ENCODE data around the gene HS3ST1.
A peak's percentile ranks its signal among the peaks of the same experiment; 100 is the strongest.

Gene HS3ST1

DNA sequence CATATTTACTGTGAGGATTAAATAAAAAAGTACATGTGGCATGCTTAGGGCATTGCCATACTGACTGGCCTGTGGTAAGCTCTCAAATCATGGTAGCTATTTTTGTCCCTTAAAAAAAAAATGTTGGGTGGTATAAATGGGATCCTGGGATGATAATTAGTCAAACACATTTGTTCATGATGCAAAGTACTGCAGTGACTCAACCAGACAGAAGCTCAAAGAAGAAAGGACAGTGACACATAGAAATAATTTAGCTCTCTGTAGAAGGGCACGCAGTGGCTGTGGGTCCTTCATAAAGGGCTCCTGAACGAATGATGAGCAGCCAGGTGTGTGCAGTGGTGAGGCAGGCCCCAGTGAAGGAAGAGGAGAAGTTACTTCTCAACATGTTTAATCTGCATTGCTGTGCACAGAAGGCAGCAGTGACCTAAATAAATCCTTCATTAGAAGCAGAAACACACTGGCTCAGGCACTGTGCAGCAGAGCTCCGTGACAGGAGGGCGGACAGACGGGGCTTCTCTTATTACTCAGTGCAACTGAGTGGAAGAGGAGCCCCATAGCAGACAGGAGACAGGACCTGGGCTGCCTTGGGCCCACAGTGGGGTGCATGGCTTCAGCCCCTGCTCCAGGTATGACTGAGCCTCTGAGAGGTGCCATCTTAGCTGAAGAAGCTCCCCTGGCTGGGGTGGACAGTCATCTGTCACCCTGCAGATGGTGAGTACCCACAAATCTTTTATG, 20.3 kb downstream of the HS3ST1 start:
- no peak overlapping the region for H2AFZ ChIP-seq (ENCODE audit: insufficient read depth, low read length, poor library complexity)
- no peak overlapping the region for H3K18ac ChIP-seq (ENCODE audit: low read length)
- H3K4me1 ChIP-seq (ENCODE audit: control insufficient read depth in 1 of 2, insufficient read depth in 2 of 2, low read length in 2 of 2): no peaks in the 10 kb centered on the region
- H3K4me3 ChIP-seq (ENCODE audit: low read depth, low read length): no peak overlapping the region
- no peak for DNase-seq
- no peak overlapping the region for H4K91ac ChIP-seq (ENCODE audit: low read depth, low read length)
- H3K4me2 ChIP-seq (ENCODE audit: low read length): no peak overlapping the region
- no peak overlapping the region for H2AK5ac ChIP-seq (ENCODE audit: low read length)
- no peak overlapping the region for H2BK12ac ChIP-seq (ENCODE audit: low read length)
- H3K79me2 ChIP-seq (ENCODE audit: control insufficient read depth, insufficient read depth, low read length, poor library complexity): no peaks in the 10 kb centered on the region
- no peak overlapping the region for H4K8ac ChIP-seq (ENCODE audit: low read depth, low read length)
- H3K9me3 ChIP-seq (ENCODE audit: insufficient read depth, low read depth, low read length): no peaks in the 10 kb centered on the region
- H3K14ac ChIP-seq (ENCODE audit: low read length): no peak overlapping the region
- no peaks in the 10 kb centered on the region for H3K27me3 ChIP-seq (ENCODE audit: insufficient read depth, low read length)
- H3K23ac ChIP-seq (ENCODE audit: low read length): no peak overlapping the region
- no CpG with 5 or more reads among the region's 5 CpGs for WGBS (ENCODE audit: extremely low coverage, insufficient coverage, insufficient read length)
- H3K79me1 ChIP-seq (ENCODE audit: low read length): no peaks in the 10 kb centered on the region
- H2BK5ac ChIP-seq (ENCODE audit: low read depth, low read length, poor library complexity): no peak overlapping the region
- H3K4ac ChIP-seq (ENCODE audit: low read depth, low read length): no peak overlapping the region
- H3K27ac ChIP-seq (ENCODE audit: low read depth, low read length): no peak overlapping the region
- no peak overlapping the region for H3K9ac ChIP-seq (ENCODE audit: low read length)
- H3K36me3 ChIP-seq (ENCODE audit: control insufficient read depth in 1 of 2, insufficient read depth in 2 of 2, low read length in 2 of 2): no peaks in the 10 kb centered on the region
- no peak overlapping the region for H4K12ac ChIP-seq (ENCODE audit: low read depth, low read length)
- no peak overlapping the region for H2BK120ac ChIP-seq (ENCODE audit: insufficient read depth, low read length, poor library complexity)

DNA sequence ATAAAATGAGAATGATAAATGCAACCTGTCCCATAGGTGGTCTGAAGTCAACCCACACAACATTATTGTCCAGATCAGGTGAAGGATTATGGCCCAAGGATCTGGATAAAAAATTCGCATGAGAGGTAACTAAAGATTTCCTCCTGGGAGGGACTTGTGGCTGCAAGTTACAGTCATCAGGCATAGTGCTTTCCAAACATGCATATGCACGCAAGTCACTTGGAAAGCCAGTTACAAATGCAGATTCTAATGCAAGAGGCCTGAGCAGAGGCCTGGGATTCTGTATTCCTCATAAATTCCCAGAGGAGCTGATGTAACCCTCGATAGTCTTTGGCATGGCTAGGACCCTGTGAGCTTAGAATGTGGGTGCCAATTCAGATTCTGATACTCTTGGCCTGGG, 21.1 kb downstream of the HS3ST1 start:
- H3K4me3 ChIP-seq (ENCODE audit: low read depth, low read length): no peak overlapping the region
- no peak overlapping the region for H2AFZ ChIP-seq (ENCODE audit: insufficient read depth, low read length, poor library complexity)
- no peak for DNase-seq
- H3K27me3 ChIP-seq (ENCODE audit: insufficient read depth, low read length): no peaks in the 10 kb centered on the region
- no peaks in the 10 kb centered on the region for H3K4me1 ChIP-seq (ENCODE audit: control insufficient read depth in 1 of 2, insufficient read depth in 2 of 2, low read length in 2 of 2)
- H3K14ac ChIP-seq (ENCODE audit: low read length): no peak overlapping the region
- no peak overlapping the region for H3K4me2 ChIP-seq (ENCODE audit: low read length)
- H4K8ac ChIP-seq (ENCODE audit: low read depth, low read length): no peak overlapping the region
- H2BK120ac ChIP-seq (ENCODE audit: insufficient read depth, low read length, poor library complexity): no peak overlapping the region
- H3K18ac ChIP-seq (ENCODE audit: low read length): no peak overlapping the region
- no peak overlapping the region for H3K27ac ChIP-seq (ENCODE audit: low read depth, low read length)
- no peak overlapping the region for H2BK5ac ChIP-seq (ENCODE audit: low read depth, low read length, poor library complexity)
- H3K9ac ChIP-seq (ENCODE audit: low read length): no peak overlapping the region
- no peak overlapping the region for H3K23ac ChIP-seq (ENCODE audit: low read length)
- no peaks in the 10 kb centered on the region for H3K36me3 ChIP-seq (ENCODE audit: control insufficient read depth in 1 of 2, insufficient read depth in 2 of 2, low read length in 2 of 2)
- no peak overlapping the region for H4K91ac ChIP-seq (ENCODE audit: low read depth, low read length)
- no peak overlapping the region for H4K12ac ChIP-seq (ENCODE audit: low read depth, low read length)
- H3K79me1 ChIP-seq (ENCODE audit: low read length): no peaks in the 10 kb centered on the region
- no peaks in the 10 kb centered on the region for H3K9me3 ChIP-seq (ENCODE audit: insufficient read depth, low read depth, low read length)
- H3K79me2 ChIP-seq (ENCODE audit: control insufficient read depth, insufficient read depth, low read length, poor library complexity): no peaks in the 10 kb centered on the region
- WGBS (ENCODE audit: extremely low coverage, insufficient coverage, insufficient read length): no CpG with 5 or more reads among the region's 3 CpGs
- H2BK12ac ChIP-seq (ENCODE audit: low read length): no peak overlapping the region
- H3K4ac ChIP-seq (ENCODE audit: low read depth, low read length): no peak overlapping the region
- H2AK5ac ChIP-seq (ENCODE audit: low read length): no peak overlapping the region

- H3K27ac ChIP-seq (ENCODE audit: low read depth, low read length): no peak overlapping the region
- no peak overlapping the region for H2BK5ac ChIP-seq (ENCODE audit: low read depth, low read length, poor library complexity)
- H4K12ac ChIP-seq (ENCODE audit: low read depth, low read length): no peak overlapping the region
- H2AK5ac ChIP-seq (ENCODE audit: low read length): no peak overlapping the region
- DNase-seq: no peak
- no peak overlapping the region for H3K4me2 ChIP-seq (ENCODE audit: low read length)
- H3K4me3 ChIP-seq (ENCODE audit: low read depth, low read length): no peak overlapping the region
- WGBS (ENCODE audit: extremely low coverage, insufficient coverage, insufficient read length): no CpG with 5 or more reads among the region's 2 CpGs
- no peak overlapping the region for H2BK12ac ChIP-seq (ENCODE audit: low read length)
- H3K4ac ChIP-seq (ENCODE audit: low read depth, low read length): no peak overlapping the region
- no peak overlapping the region for H2AFZ ChIP-seq (ENCODE audit: insufficient read depth, low read length, poor library complexity)
- no peak overlapping the region for H3K18ac ChIP-seq (ENCODE audit: low read length)
- H4K91ac ChIP-seq (ENCODE audit: low read depth, low read length): no peak overlapping the region
- no peak overlapping the region for H3K14ac ChIP-seq (ENCODE audit: low read length)
- no peak overlapping the region for H3K9ac ChIP-seq (ENCODE audit: low read length)
- no peak overlapping the region for H2BK120ac ChIP-seq (ENCODE audit: insufficient read depth, low read length, poor library complexity)
- H3K27me3 ChIP-seq (ENCODE audit: insufficient read depth, low read length): no peaks in the 10 kb centered on the region
- H3K23ac ChIP-seq (ENCODE audit: low read length): no peak overlapping the region
- H3K36me3 ChIP-seq (ENCODE audit: control insufficient read depth in 1 of 2, insufficient read depth in 2 of 2, low read length in 2 of 2): peaks cover 0 to 3% of the 10 kb centered on the region in 2 experiments
- H3K9me3 ChIP-seq (ENCODE audit: insufficient read depth, low read depth, low read length): no peaks in the 10 kb centered on the region
- H3K79me1 ChIP-seq (ENCODE audit: low read length): no peaks in the 10 kb centered on the region
- H4K8ac ChIP-seq (ENCODE audit: low read depth, low read length): no peak overlapping the region
- H3K4me1 ChIP-seq (ENCODE audit: control insufficient read depth in 1 of 2, insufficient read depth in 2 of 2, low read length in 2 of 2): no peaks in the 10 kb centered on the region
- no peaks in the 10 kb centered on the region for H3K79me2 ChIP-seq (ENCODE audit: control insufficient read depth, insufficient read depth, low read length, poor library complexity)
Observed at GRCh38 chr4:11404431-11404830, 24.3 kb downstream of the HS3ST1 start.

GRCh38 chr4:11402192-11402591, 26.5 kb downstream of the HS3ST1 start:
- no peak overlapping the region for H4K91ac ChIP-seq (ENCODE audit: low read depth, low read length)
- H2BK5ac ChIP-seq (ENCODE audit: low read depth, low read length, poor library complexity): no peak overlapping the region
- H3K14ac ChIP-seq (ENCODE audit: low read length): no peak overlapping the region
- no peak overlapping the region for H4K8ac ChIP-seq (ENCODE audit: low read depth, low read length)
- no peaks in the 10 kb centered on the region for H3K4me1 ChIP-seq (ENCODE audit: control insufficient read depth in 1 of 2, insufficient read depth in 2 of 2, low read length in 2 of 2)
- H3K27ac ChIP-seq (ENCODE audit: low read depth, low read length): no peak overlapping the region
- no peak overlapping the region for H2AFZ ChIP-seq (ENCODE audit: insufficient read depth, low read length, poor library complexity)
- no peak overlapping the region for H3K9ac ChIP-seq (ENCODE audit: low read length)
- H3K79me2 ChIP-seq (ENCODE audit: control insufficient read depth, insufficient read depth, low read length, poor library complexity): no peaks in the 10 kb centered on the region
- no peak overlapping the region for H3K4ac ChIP-seq (ENCODE audit: low read depth, low read length)
- no peak overlapping the region for H3K4me3 ChIP-seq (ENCODE audit: low read depth, low read length)
- H3K18ac ChIP-seq (ENCODE audit: low read length): no peak overlapping the region
- H2BK120ac ChIP-seq (ENCODE audit: insufficient read depth, low read length, poor library complexity): no peak overlapping the region
- WGBS (ENCODE audit: extremely low coverage, insufficient coverage, insufficient read length): no CpG with 5 or more reads among the region's 3 CpGs
- no peak overlapping the region for H2AK5ac ChIP-seq (ENCODE audit: low read length)
- no peak for DNase-seq
- H2BK12ac ChIP-seq (ENCODE audit: low read length): peak overlapping the region; percentile 87
- no peak overlapping the region for H4K12ac ChIP-seq (ENCODE audit: low read depth, low read length)
- no peaks in the 10 kb centered on the region for H3K79me1 ChIP-seq (ENCODE audit: low read length)
- peaks cover 5 to 8% of the 10 kb centered on the region in 2 experiments for H3K36me3 ChIP-seq (ENCODE audit: control insufficient read depth in 1 of 2, insufficient read depth in 2 of 2, low read length in 2 of 2)
- no peaks in the 10 kb centered on the region for H3K9me3 ChIP-seq (ENCODE audit: insufficient read depth, low read depth, low read length)
- no peak overlapping the region for H3K4me2 ChIP-seq (ENCODE audit: low read length)
- H3K23ac ChIP-seq (ENCODE audit: low read length): no peak overlapping the region
- no peaks in the 10 kb centered on the region for H3K27me3 ChIP-seq (ENCODE audit: insufficient read depth, low read length)
